Lower leg skin (tissue), 4 donors: ENCODE data around the gene FYCO1. TPM values are rescaled to one million over a fixed set of nuclear protein-coding genes. Genes with fewer than 3 reads are reported as not detected.

Source experiments
- DNase-seq, 2 donors: peaks; one replicate each; pipeline ENCODE4 v3.0.0-alpha.2; 2019; ENCODE audit warnings: low spot score in 2 of 2
- H3K4me3 ChIP-seq: fragments of 200-600 bp; sonication (generic); 2 replicates; pipeline ENCODE4 v1.5.1; 2017; ENCODE audit warnings: mild to moderate bottlenecking, low read depth; ENCODE audit not compliant: poor library complexity, severe bottlenecking
- POLR2A ChIP-seq, 2 donors: fragments of 450-650 bp; IDR thresholded peaks; one replicate each; pipeline ENCODE4 v1.6.1; 2016 to 2017; ENCODE audit warnings: antibody characterized with exemption in 2 of 2, mild to moderate bottlenecking in 1 of 2, moderate library complexity in 1 of 2
- WGBS, 2 donors: methylation state at CpG; one replicate each; pipeline ENCODE4 v1.1.5; 2018; 5-methylcytosine and 5-hydroxymethylcytosine counted together
- intact Hi-C: fragments of 100-400 bp; cut with DNase I; formaldehyde crosslinking; loops from one replicate; pipeline ENCODE4 v1.15.0; 2023; ENCODE audit warnings: low total_unique reads
- total RNA-seq, 4 donors: library from RNA; depleted of rRNA; stranded (reverse); fragments of >200 nt; gene quantifications; one replicate each; pipeline ENCODE4 v1.1.0, GENCODE V29; 2016
- TF ChIP-seq, protein P1 (sequence below), 3 donors: fragments of 450-650 bp; IDR thresholded peaks; one replicate each; pipeline ENCODE4 v1.5.1; 2016; ENCODE audit warnings: antibody characterized with exemption in 3 of 3, mild to moderate bottlenecking in 3 of 3, moderate library complexity in 2 of 3

Gene FYCO1
- total RNA-seq, 4 donors from 2014 or later = 35.0 to 57.0 (median 51.3) TPM

DNA sequence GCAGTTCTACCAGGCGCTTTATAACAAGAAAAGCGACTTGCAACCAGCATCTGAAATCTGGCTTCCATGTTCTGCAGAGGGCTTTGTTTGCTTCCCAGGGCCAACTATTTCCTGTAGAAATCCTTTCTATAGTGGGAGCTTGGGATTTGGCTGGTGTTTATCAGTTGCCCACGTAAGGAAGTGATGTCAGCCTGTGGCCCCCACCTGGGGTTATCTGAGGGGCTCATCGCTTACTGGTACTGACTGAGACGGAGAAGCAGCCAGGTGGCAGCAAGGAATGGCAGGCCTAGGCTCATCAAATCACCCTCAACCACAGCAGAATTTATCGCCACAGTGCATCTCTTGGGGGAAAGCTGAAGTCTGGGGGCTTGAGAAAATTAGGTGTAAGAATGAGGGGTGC lies 123.8 kb downstream of the FYCO1 start:
- intact Hi-C loops = no loop called here
- WGBS, 2 donors = 79 to 86% methylated on average over 6 of the region's 6 CpGs
- no peak for DNase-seq
- no peak overlapping the region for H3K4me3 ChIP-seq
- no peak for TF ChIP-seq POLR2A (IDR thresholded peaks at IDR 0.05)
- TF ChIP-seq, protein P1, sequence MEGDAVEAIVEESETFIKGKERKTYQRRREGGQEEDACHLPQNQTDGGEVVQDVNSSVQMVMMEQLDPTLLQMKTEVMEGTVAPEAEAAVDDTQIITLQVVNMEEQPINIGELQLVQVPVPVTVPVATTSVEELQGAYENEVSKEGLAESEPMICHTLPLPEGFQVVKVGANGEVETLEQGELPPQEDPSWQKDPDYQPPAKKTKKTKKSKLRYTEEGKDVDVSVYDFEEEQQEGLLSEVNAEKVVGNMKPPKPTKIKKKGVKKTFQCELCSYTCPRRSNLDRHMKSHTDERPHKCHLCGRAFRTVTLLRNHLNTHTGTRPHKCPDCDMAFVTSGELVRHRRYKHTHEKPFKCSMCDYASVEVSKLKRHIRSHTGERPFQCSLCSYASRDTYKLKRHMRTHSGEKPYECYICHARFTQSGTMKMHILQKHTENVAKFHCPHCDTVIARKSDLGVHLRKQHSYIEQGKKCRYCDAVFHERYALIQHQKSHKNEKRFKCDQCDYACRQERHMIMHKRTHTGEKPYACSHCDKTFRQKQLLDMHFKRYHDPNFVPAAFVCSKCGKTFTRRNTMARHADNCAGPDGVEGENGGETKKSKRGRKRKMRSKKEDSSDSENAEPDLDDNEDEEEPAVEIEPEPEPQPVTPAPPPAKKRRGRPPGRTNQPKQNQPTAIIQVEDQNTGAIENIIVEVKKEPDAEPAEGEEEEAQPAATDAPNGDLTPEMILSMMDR (IDR thresholded peaks at IDR 0.05) = no peak

DNA sequence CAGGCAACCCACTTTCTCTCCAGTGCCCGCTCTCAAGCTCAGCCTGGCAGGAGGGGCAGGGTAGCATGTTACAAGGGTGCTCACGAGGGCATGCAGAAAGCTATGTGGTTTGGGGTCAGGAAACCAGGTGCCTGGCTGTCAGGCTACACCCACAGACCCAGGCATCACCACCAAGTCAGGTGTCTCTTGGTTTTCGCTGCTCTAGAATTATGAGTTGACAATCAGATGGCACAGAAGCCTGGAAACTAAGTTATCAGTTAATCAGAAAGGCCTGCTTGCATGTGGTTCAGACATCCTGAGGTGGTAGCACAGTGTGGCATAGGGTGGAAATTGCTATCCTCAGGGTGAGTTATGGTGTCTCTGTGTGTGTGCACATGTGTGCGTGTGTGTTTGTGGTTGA lies 125.5 kb downstream of the FYCO1 start:
- DNase-seq = no peak
- WGBS, 2 donors = 78 to 86% methylated on average over 4 of the region's 4 CpGs
- H3K4me3 ChIP-seq = no peak overlapping the region
- intact Hi-C loops = no loop called here
- TF ChIP-seq, protein P1 (IDR thresholded peaks at IDR 0.05) = no peak
- TF ChIP-seq POLR2A (IDR thresholded peaks at IDR 0.05) = no peak

DNA sequence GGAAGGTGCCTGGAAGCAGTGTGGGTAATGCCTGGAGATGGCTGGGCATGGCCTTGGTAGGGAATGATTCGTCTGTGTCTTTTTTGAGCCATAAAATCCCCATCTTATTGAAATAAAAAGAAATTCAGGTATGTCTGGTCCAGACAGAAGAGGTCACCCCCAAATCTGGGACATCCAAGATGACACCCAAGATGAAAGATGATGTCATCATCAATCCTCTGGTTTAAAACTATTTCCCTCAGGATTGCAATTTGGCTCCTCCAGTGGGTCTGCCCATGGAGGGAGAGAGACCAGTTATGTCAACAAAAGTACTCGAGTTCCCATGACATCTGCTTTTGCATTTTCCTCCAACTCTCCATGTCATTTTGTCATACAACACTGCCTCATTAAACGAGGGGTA lies 126.0 kb downstream of the FYCO1 start:
- TF ChIP-seq, protein P1 (IDR thresholded peaks at IDR 0.05) = no peak
- TF ChIP-seq POLR2A (IDR thresholded peaks at IDR 0.05) = no peak
- DNase-seq = no peak
- no peak overlapping the region for H3K4me3 ChIP-seq
- intact Hi-C loops = no loop called here
- 70 to 79% methylated on average over 3 of the region's 3 CpGs for WGBS, 2 donors

DNA sequence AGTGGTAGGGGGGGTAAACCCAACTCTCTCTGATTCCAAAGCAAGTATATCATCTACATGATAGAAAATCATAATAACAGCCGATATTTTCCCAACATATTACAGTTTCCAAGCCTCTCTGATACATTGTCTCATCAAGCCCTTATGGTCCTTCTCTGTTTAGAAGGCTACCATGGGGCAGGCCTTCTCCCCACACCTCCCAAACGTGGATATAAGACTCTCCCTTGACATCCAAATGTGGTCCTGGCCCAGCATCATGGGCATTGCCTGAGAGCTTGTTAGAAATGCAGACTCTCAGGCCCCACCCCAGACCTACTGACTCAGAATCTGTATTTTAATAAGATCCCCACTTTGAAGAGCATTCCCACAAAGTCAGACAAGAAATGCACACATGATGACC lies 127.0 kb downstream of the FYCO1 start:
- intact Hi-C loops = no loop called here
- 83 to 84% methylated on average over 2 of the region's 2 CpGs for WGBS, 2 donors
- H3K4me3 ChIP-seq = no peak overlapping the region
- TF ChIP-seq POLR2A (IDR thresholded peaks at IDR 0.05) = no peak
- TF ChIP-seq, protein P1 (IDR thresholded peaks at IDR 0.05) = no peak
- DNase-seq = no peak

DNA sequence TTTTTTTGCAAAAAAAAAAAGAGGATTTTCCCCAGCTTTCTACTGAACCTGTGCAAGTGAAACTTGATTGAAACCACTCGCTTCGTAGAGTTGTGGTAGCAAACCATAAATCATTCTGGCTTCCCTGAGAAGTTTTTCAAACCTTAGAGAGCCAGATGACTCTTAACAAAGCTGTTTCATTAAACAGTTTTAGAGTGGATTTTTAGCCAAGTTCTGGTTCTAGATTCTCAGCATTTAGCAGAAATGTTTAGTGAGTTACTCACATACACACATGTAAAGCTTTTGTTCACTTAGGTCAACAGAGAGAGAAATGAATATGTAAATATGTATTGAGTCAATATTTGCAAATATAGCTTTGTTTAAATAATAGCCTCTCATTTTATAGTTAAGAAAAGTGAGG lies 127.4 kb downstream of the FYCO1 start:
- intact Hi-C loops = no loop called here
- WGBS, 2 donors = 60 to 65% methylated on average over 2 of the region's 2 CpGs
- no peak for TF ChIP-seq POLR2A (IDR thresholded peaks at IDR 0.05)
- TF ChIP-seq, protein P1 (IDR thresholded peaks at IDR 0.05) = no peak
- DNase-seq = no peak
- no peak overlapping the region for H3K4me3 ChIP-seq

Other genes with a start within 250 kb of the FYCO1 start
- gene SLC6A20, start 199.3 kb downstream of the FYCO1 start, total RNA-seq = under 1 TPM in 3 of 4 donors, not detected in 1; 0.38 to 0.55 (median 0.44) TPM
- gene LZTFL1, start 153.7 kb downstream of the FYCO1 start, total RNA-seq = 10 to 100 TPM; 15.2 to 24.1 (median 18.5) TPM
- gene CCR9, start 109.3 kb downstream of the FYCO1 start, total RNA-seq = under 1 TPM in 1 of 4 donors, not detected in 3; 0.25 TPM
- gene CXCR6, start 52.4 kb downstream of the FYCO1 start, total RNA-seq = 1 to 10 TPM in 1 of 4 donors, under 1 TPM in 2, not detected in 1; 0.44 to 1.6 (median 0.72) TPM
- 1 to 10 TPM in 3 of 4 donors, under 1 TPM in 1; 0.38 to 8.2 (median 3.0) TPM for gene XCR1, start 31.7 kb upstream of the FYCO1 start, total RNA-seq
- 1 to 10 TPM; 1.0 to 3.0 (median 1.4) TPM for gene CCR1, start 212.5 kb upstream of the FYCO1 start, total RNA-seq
- 1 to 10 TPM in 3 of 4 donors, under 1 TPM in 1; 0.55 to 3.2 (median 2.4) TPM for gene CCR3, start 246.6 kb upstream of the FYCO1 start, total RNA-seq